Upper lobe of right lung (tissue), 1 donor: ENCODE results near the gene UPB1. TPM values are rescaled to one million over a fixed set of nuclear protein-coding genes. Genes with fewer than 3 reads are reported as not detected.

Source experiments
- ATAC-seq: fragments of 200-7000 bp; cut with Tn5 transposase; one replicate; pipeline ENCODE4 v1.9.1; 2020; ENCODE audit warnings: mild to moderate bottlenecking, moderate library complexity
- DNase-seq: peaks from one replicate; pipeline ENCODE4 v3.0.0-alpha.2; 2020
- H3K27ac ChIP-seq: fragments of 200-600 bp; one replicate; pipeline ENCODE4 v1.8.0; 2022
- H3K27me3 ChIP-seq: fragments of 200-600 bp; one replicate; pipeline ENCODE4 v1.8.0; 2022; ENCODE audit warnings: mild to moderate bottlenecking
- H3K36me3 ChIP-seq: fragments of 200-600 bp; one replicate; pipeline ENCODE4 v1.8.0; 2022
- H3K4me1 ChIP-seq: fragments of 200-600 bp; one replicate; pipeline ENCODE4 v1.8.0; 2022
- H3K4me3 ChIP-seq: fragments of 200-600 bp; one replicate; pipeline ENCODE4 v1.8.0; 2022; ENCODE audit warnings: mild to moderate bottlenecking
- H3K9me3 ChIP-seq: fragments of 200-600 bp; one replicate; pipeline ENCODE4 v1.8.0; 2022
- CTCF ChIP-seq: fragments of 200-600 bp; IDR thresholded peaks from one replicate; pipeline ENCODE4 v1.8.0; 2022; ENCODE audit warnings: antibody characterized with exemption
- intact Hi-C: fragments of 100-400 bp; cut with DNase I; formaldehyde crosslinking; loops from one replicate; pipeline ENCODE4 v1.11.0; 2022
- total RNA-seq: library from RNA; stranded (reverse); fragmentation: NEBNext Ultra II Directional; extraction: Animal tissue kit (Norgen Biotek cat#: 25700); gene quantifications from one replicate; pipeline ENCODE4 v1.2.1, GENCODE V29; 2021
- donor health status: DM: no; HTN: yes; CAD: no; lungs with severe emphysema.

Gene UPB1
- total RNA-seq, 1 donor from 2014 or later = 1.5 TPM

DNA sequence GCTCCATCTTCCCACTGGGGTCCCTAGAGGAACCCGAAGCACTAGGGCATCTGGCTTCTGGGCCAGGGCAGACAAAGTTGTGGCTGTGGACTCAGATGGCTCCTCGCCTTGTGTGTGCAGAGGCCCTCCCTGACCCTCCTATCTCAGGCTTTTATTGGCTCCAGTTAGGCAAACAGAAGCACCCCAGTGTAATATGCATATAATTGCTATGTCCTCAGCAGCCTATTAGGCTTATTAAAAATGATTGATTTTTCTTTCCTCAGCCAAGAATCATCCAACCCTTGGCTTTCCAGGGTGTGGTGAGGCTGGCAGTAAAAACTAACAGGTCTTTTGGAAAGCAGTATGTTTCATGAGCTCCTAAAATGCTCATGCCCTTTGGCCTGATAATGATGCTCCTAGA is 22.3 kb downstream of the UPB1 start:
- H3K27ac ChIP-seq = no peak overlapping the region
- no peak overlapping the region for H3K4me3 ChIP-seq
- H3K4me1 ChIP-seq = peaks cover 9% of the 10 kb centered on the region
- no peaks in the 10 kb centered on the region for H3K36me3 ChIP-seq
- no peaks in the 10 kb centered on the region for H3K9me3 ChIP-seq
- intact Hi-C loops = no loop called here
- ATAC-seq = no peak
- no peaks in the 10 kb centered on the region for H3K27me3 ChIP-seq
- DNase-seq = no peak
- TF ChIP-seq CTCF = no peak

GRCh38 chr22:24518228-24518627 is 23.1 kb downstream of the UPB1 start:
- no peaks in the 10 kb centered on the region for H3K9me3 ChIP-seq
- no peaks in the 10 kb centered on the region for H3K36me3 ChIP-seq
- no peak for TF ChIP-seq CTCF
- ATAC-seq (no peak), DNase-seq (no peak)
- H3K4me3 ChIP-seq = no peak overlapping the region
- no peak overlapping the region for H3K27ac ChIP-seq
- peaks cover 8% of the 10 kb centered on the region for H3K4me1 ChIP-seq
- intact Hi-C loops = no loop called here
- no peaks in the 10 kb centered on the region for H3K27me3 ChIP-seq

GRCh38 chr22:24518771-24519485 is 23.8 kb downstream of the UPB1 start:
- H3K4me1 ChIP-seq = peaks cover 8% of the 10 kb centered on the region
- DNase-seq = no peak
- no peak overlapping the region for H3K27ac ChIP-seq
- H3K36me3 ChIP-seq = no peaks in the 10 kb centered on the region
- no peak for TF ChIP-seq CTCF
- ATAC-seq = no peak
- no peaks in the 10 kb centered on the region for H3K27me3 ChIP-seq
- no peak overlapping the region for H3K4me3 ChIP-seq
- no peaks in the 10 kb centered on the region for H3K9me3 ChIP-seq
- intact Hi-C loops = no loop called here

- Histone ChIP-seq H3K36me3 (no peaks in the 10 kb centered on the region), H3K27ac (no peak overlapping the region), H3K4me3 (no peak overlapping the region), H3K4me1 (peaks cover 8% of the 10 kb centered on the region), H3K27me3 (no peaks in the 10 kb centered on the region), H3K9me3 (no peaks in the 10 kb centered on the region)
- intact Hi-C loops = no loop called here
- ATAC-seq (no peak), DNase-seq (no peak)
- no peak for TF ChIP-seq CTCF
These were observed 24.4 kb downstream of the UPB1 start for GRCh38 chr22:24519496-24519895.

GRCh38 chr22:24521791-24522245 is 26.7 kb downstream of the UPB1 start:
- ATAC-seq (peak; percentile 94), DNase-seq (peak; percentile 80)
- no peaks in the 10 kb centered on the region for H3K36me3 ChIP-seq
- H3K27ac ChIP-seq = no peak overlapping the region
- intact Hi-C loops = loop anchor here (10.0 kb wide), 1 partner anchor 197 kb away; no protein-coding TSS in a partner anchor
- H3K9me3 ChIP-seq = no peaks in the 10 kb centered on the region
- peaks cover 7% of the 10 kb centered on the region for H3K4me1 ChIP-seq
- no peak overlapping the region for H3K4me3 ChIP-seq
- TF ChIP-seq CTCF = peak; percentile 54
- no peaks in the 10 kb centered on the region for H3K27me3 ChIP-seq
